Stimulated activated CD4-positive, alpha-beta T cell treated with anti-CD3 and anti-CD28 coated beads, Interleukin-4, amount 100 ng/mL, for 24 hours (primary cell): ENCODE data around the gene ARHGAP44.
A peak's percentile ranks its signal among the peaks of the same experiment; 100 is the strongest.

ENCODE experiments used
- DNase-seq: peaks from one replicate; pipeline ENCODE4 v3.0.0-alpha.2; 2020

The ARHGAP44 gene

DNA sequence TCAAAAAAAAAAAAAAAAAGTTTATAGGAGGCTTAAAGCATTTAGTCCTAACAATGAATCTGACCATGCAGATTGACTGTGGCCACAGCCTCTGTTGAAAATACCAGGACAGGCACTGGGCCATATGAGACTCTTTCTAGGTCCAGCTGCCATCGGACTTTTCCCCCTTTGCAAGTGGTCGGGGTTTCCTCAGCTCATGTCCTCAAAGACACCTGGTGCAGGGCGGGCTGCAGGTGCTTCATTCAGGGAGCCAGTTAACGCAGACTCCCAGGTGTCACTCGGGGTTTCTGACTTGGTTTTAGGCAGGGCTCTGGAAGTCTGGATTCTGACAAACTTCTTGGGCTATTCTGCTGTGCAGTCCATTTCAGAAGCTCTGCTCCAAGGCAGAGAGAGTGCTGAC, 207.6 kb downstream of the ARHGAP44 start:
- no peak for DNase-seq

DNA sequence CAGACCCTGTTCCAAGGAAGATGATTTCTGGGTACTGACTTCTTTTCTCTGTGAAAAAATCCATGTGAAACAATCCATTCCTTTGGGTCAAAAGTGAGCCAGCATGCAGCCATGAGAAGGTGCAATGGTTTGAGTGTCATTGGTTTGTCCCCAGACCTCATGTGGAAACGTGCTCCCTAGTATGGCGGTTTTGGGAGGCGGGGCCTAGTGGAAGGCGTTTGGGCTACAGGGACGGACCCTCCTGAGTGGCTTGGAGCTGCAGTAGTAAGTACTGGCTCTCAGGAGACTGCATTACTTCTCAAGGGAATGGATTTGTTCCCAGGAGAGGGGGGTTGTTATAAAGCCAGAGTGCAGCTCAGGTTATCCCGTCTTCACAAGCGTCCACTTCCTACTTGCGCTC, 209.2 kb downstream of the ARHGAP44 start:
- no peak for DNase-seq

GRCh38 chr17:12998874-12999273, 209.6 kb downstream of the ARHGAP44 start:
- no peak for DNase-seq

DNA sequence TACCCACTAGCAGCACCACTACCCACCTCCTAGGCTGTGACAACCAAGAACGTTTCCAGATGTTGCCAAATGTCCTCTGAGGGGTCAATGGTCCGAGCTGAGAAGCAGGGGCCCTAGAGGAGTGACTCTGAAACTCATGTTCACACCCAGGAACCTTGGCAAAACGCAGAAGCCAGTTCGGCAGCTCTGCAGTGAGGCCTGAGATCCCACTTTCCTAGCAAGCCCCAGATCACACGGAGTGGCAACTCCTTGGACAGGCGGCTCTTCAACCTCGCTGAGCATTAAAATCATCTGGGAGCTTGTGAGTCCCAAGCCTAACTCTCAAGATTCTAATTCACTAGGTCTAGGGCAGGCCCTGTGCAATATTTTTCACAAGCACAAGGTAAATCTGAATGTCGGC, 211.3 kb downstream of the ARHGAP44 start:
- DNase-seq = no peak

DNA sequence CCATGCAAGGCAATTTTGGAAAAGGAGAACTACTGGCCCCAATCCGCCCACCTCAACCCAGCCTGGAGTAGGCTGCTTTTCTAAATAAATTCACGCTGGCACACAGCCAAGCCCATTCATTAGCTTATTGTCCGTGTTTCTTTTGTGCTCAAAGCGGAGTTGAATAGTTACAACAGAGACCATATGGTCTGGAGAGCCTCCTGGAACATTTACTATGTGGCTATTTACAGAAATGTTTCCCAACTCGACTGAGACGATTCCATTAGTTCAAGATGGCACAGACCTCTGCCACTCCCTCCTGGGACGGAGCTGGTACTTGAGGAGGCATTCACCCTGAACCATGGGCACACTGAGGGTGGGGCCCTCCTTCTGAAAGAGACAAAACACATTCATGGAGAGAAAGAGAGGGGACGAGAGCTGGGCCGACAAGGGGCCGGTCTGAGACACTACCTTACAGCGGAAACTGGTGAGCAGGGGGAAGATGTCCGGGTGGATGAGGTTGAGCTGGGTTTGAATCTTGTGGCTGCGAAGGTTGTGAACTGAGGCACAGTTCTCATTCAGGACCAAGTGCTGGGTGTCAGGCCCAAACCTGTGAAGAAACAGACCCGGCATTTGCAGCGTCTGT, 212.8 kb downstream of the ARHGAP44 start:
- no peak for DNase-seq

DNA sequence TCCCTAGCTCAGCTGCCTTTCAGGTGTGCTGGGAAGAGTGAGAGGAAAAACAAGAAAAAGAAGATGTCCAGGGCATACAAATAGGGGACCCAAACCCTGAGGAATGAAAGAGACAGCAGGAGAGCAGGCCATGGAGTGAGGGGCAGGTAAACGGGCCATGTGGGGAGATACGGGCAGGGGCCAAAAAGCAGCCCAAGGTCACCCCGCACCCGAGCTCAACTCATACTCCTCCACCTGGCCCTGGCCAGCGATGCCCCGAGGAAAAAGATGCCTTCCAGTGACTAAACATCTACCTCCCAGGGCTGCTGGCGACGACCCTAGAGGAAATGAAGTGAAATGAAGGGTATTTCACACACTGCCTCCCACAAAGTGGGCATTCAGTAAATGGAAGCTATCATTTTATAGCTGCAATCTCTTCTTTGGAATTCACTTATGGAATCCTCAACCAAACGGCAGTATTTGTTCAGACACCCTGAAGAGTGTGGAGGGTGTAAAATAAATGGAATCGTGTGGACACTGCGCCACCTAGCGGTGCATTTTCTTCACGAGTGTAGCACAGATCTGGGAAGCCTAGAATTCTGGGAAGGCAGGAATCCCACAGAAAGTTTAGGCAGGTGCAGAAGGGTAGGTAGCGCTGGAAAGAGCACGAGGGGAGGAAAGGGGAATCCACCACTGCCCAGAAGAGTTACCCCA, 213.6 kb downstream of the ARHGAP44 start:
- DNase-seq = peak; percentile 42

DNA sequence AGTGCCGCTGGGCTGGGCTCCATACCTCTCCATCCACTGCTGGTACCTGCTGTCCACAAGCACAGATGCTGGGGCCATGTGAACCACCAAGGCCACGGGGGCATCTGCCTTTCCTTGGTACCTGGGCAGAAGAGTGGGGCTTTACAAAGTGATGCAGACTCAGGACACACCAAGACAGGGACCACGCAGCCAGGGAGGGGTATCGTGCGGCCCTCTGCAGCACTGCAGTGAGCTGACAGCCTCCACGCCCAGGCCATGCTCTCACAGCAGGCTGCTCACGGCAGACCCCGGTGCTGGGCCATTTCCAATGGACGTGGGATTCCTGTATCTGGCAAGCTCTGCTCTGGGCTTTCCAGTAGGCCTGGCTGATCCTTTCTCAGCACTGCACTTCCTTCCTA, 214.2 kb downstream of the ARHGAP44 start:
- no peak for DNase-seq

DNA sequence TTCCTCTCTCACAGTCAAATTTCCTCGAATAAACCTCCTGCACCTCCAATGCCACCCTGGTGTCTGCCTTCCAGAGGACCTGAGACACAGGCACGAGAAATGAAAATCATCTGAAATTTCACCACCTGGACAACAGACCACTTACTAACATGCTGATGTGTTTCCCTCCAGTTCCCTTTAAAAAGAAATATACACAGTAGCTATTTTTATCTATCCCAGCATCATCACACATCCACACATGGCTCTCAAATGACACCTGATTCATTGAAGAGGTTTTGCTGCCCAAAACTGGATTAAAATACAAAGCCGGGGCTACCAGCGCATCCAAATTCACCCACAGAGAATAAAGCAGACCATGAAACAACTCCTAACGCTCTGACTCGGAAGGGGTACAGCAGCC, 214.6 kb downstream of the ARHGAP44 start:
- DNase-seq = no peak

GRCh38 chr17:13004336-13004735, 215.0 kb downstream of the ARHGAP44 start:
- no peak for DNase-seq

- DNase-seq = no peak
These were observed 216.2 kb downstream of the ARHGAP44 start for GRCh38 chr17:13005530-13005929.

GRCh38 chr17:13008461-13008860, 219.2 kb downstream of the ARHGAP44 start:
- DNase-seq = no peak

GRCh38 chr17:13010959-13011358, 221.7 kb downstream of the ARHGAP44 start:
- DNase-seq = no peak

DNA sequence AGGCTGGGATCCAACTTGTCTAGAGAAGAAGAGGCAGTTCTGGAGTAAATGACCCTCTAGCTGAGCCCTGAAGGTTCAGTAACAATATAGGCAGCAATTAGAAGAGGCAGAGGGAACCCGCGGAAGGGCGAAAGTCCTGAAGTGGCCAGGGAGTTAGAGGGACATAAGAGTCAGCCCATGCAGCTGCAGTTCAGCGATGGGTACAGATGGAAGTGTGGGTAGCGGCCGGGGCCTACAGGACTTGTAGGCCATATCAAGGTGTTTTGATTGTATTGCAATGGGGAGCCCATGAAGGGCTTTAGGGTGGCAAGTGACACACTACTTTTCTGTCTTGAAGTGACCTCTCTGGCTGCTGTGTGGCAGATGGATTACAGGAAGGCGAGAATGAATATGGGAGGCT, 225.5 kb downstream of the ARHGAP44 start:
- no peak for DNase-seq

GRCh38 chr17:13016881-13017654, 227.8 kb downstream of the ARHGAP44 start:
- peak; percentile 9 for DNase-seq

DNA sequence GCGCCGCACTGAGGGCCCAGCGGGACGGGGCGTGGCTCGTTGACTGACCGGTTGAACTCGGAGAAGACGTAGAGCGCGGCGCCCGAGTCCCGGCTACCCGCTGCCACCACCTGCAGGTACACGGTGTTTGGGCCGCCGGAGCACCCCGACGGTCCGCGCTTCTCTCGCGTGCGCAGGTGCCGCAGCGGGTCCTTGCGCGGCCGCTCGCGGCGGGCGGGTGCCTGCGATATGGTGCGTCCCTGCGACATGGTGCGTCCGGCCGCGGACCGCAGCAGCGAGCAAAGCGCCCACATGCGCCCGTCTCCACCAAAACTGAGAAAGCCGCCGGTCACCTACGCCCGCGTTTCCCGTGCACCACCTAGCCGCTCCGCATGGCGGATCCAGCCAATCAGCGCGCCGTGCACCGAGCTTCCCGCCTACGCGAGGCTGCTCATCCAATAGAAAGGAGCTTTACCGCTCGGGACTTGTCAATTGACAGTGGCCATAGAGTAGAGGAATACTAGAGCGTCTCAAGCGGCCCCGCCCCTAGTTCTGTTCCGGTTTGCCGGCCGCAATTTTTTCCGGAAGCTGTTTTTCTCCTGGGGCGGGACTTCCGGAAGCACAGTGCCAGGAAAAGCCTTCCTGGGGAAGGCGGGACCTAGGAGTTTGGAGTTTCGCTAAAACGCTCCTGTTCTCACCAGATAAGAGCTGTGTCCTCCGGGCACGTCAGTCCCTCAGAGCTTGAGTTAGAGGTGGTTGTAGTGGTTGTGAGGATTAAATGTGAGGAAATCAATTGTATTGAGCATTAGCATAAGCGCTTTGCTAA, 228.6 kb downstream of the ARHGAP44 start, which contains the start of gene ELAC2:
Gene ELAC2, minus strand, starts transcription at position 373 of the 805 bp plus-strand sequence. Its CDS starts 80 bp downstream, at position 293.
- DNase-seq = peak; percentile 98

- DNase-seq = no peak
These were observed 234.7 kb downstream of the ARHGAP44 start for GRCh38 chr17:13024016-13024415.

DNA sequence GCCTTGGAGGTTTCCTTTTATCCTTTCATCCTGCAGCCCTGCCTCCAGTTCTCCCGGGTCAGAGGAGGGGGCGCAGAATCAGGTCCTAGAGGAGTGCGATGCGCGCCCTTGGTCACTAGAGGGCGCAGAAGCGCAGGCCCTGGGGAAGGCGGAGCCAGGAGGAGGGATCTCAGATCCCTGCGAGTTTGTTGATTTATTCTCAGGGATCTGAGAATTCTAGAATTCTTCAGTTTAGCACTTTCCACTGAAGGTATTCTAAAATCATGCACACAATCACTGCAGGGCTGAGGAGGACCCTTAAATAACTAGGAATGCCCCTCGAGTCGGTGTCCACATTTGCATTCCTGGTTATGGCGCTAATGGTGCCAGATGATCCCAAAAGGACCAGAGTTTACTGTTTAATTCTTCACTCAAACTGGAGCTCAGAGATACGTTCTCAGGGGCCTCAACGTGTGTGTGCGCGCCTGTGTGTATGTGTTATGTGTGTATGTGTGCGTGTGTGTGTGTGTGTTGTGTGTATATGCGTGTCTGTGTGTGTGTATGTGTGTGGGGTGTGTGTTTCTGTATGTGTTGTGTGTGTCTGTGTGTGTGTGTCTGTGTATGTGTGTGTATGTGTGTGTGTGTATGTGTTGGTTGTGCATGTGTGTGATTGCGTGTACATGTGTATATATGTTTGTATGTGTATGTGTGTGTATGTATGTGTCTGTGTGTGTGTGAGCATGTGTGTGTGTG, 235.4 kb downstream of the ARHGAP44 start:
- peak; percentile 67 for DNase-seq

DNA sequence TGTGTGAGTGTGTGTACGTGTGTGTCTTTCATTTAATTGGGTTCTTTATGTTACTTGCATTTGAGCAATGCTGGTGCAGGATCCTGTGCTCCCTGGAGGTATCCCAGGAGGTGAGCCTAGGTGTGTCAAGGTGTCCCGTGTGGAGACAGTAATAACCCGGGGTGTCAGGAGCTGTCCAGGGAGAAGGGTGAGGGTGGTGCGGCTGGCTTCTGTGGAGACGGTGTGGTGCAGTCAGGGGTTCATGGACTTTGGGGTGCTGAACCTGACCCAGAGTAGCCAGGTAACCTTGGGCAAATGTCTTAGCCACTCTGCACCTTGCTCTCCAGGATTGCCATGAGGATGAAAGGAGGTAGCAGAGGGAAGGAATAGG, 235.9 kb downstream of the ARHGAP44 start:
- DNase-seq = no peak

DNA sequence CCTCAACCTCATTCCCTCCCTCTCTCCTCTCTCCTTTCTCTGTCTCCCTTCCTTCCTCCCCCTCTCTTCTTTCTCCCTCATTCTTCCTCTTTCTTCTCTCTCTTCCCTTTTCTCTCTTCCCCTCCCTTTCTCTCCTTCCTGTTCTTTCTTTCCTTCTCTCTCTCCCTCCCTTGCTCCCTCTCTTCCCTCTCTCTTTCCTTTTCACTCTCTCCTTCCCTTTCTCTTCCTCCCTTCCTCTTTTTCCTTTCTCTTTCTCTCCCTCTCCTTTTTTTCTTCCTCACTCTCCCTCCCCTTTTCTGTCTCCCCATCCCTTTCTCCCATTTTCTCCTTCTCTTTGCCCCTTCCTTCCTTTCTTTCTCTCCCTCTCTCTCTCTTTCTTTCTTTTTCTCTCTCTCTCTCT, 236.4 kb downstream of the ARHGAP44 start:
- DNase-seq = no peak

DNA sequence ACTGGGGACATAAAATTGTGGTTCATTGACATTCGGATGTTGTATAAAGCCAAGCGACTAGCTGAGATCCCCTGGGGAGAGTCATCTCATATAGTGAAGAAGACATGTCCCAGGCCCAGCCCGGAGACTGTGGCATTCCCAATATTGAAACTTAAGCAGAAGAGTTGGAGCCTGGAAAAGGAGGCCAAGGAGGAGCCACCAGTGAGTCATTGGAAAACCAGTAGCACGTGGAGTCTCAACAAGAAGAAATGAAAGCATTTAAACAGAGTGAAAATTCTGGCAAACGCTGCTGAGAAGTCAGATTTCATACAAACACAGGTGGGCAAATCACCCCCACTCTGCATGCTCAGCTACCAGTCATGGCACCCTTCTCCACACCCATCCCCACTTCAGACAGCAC, 237.9 kb downstream of the ARHGAP44 start:
- no peak for DNase-seq

DNA sequence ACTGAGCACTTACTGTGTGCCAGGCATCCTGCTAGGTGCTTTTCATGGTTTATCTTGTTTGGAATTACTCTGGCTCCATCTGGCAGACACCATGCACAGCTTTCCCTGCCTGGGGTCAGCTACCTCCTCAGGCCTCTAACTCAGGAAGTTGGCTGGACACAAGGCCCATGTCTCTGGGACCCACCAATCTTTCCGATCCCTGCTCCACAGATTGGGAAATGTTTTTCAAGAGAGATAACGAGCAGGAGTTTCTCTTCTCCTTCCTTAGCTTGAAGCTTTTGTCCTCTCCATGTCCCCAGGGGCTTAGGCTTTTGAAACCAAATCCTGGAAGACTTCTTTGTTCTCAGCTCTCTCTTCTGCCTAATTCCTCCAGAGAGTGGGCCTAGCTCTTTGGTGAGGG, 240.0 kb downstream of the ARHGAP44 start:
- no peak for DNase-seq

GRCh38 chr17:13030056-13030455, 240.8 kb downstream of the ARHGAP44 start:
- DNase-seq = no peak
